ENCODE results near the gene KATNB1. TPM values are rescaled to one million over a fixed set of nuclear protein-coding genes. Genes with fewer than 3 reads are reported as not detected.
A peak's percentile ranks its signal among the peaks of the same experiment; 100 is the strongest.

Gene KATNB1
- polyA plus RNA-seq, 1 of the 3 experiments (the other 2 are of a cell fraction): 43.7 TPM

GRCh38 chr16:57734308-57734924 lies 1.2 kb upstream of the KATNB1 start:
- Histone ChIP-seq H3K27me3 (ENCODE audit: insufficient read depth) (no peaks in the 10 kb centered on the region), H3K4me3 (ENCODE audit: low read depth in 2 of 2, low read length in 1 of 2) (peak overlapping the region; percentile 61 to 77), H3K4me1 (ENCODE audit: control insufficient read depth in 1 of 2, insufficient read depth in 2 of 2, low read depth in 1 of 2, low read length in 1 of 2) (peaks cover 9 to 15% of the 10 kb centered on the region in 2 experiments; a peak in 2 of 4 replicates), H3F3A (replicated peaks; ENCODE audit: insufficient read depth) (peaks cover 5% of the 10 kb centered on the region), H3K27ac (ENCODE audit: low read depth in 2 of 2, low read length in 1 of 2) (peak overlapping the region; percentile 72 to 85), H2AFZ (ENCODE audit: low read depth) (peak overlapping the region; percentile 81; the same call in 1 of the 2 replicates), H3K4me2 (peak overlapping the region; percentile 98), H3K9me2 (no peaks in the 10 kb centered on the region), H3K9ac (peak overlapping the region; percentile 95), H3K36me3 (replicated peaks in 1 of 2; ENCODE audit: control insufficient read depth in 1 of 2, insufficient read depth in 2 of 2, low read length in 1 of 2) (peaks cover 0 to 7% of the 10 kb centered on the region in 2 experiments), H4K20me1 (ENCODE audit: insufficient read depth) (no peaks in the 10 kb centered on the region), H3K79me2 (ENCODE audit: insufficient read depth) (peaks cover 23% of the 10 kb centered on the region; the same call in 1 of the 2 replicates), H3K9me3 (no peaks in the 10 kb centered on the region)
- TF ChIP-seq TEAD4 (IDR thresholded peaks at IDR 0.05; ENCODE audit: borderline replicate concordance, insufficient read depth) (no peak), SIN3A (IDR thresholded peaks at IDR 0.05; ENCODE audit: borderline replicate concordance, low read depth, low read length) (no peak), GATA2 (CRISPR knock-in tag; IDR thresholded peaks at IDR 0.05) (no peak), NRF1 (IDR thresholded peaks at IDR 0.05; ENCODE audit: low read depth, low read length) (no peak), IRF3 (IDR thresholded peaks at IDR 0.05; ENCODE audit: low read depth, low read length) (no peak), RXRA (IDR thresholded peaks at IDR 0.05; ENCODE audit: borderline replicate concordance, low read depth) (no peak), ELF1 (IDR thresholded peaks at IDR 0.05) (no peak)
- TF ChIP-seq, protein P1, sequence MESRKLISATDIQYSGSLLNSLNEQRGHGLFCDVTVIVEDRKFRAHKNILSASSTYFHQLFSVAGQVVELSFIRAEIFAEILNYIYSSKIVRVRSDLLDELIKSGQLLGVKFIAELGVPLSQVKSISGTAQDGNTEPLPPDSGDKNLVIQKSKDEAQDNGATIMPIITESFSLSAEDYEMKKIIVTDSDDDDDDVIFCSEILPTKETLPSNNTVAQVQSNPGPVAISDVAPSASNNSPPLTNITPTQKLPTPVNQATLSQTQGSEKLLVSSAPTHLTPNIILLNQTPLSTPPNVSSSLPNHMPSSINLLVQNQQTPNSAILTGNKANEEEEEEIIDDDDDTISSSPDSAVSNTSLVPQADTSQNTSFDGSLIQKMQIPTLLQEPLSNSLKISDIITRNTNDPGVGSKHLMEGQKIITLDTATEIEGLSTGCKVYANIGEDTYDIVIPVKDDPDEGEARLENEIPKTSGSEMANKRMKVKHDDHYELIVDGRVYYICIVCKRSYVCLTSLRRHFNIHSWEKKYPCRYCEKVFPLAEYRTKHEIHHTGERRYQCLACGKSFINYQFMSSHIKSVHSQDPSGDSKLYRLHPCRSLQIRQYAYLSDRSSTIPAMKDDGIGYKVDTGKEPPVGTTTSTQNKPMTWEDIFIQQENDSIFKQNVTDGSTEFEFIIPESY (IDR thresholded peaks at IDR 0.05; ENCODE audit: borderline replicate concordance, low read depth): no peak
- CTCF ChIA-PET: interaction anchor here (0.9 to 4.0 kb wide), 6 partner anchors 23 to 159 kb away, joined by 3 to 15 read pairs (median 3); no protein-coding TSS in a partner anchor
- POLR2A ChIA-PET: interaction anchor here (0.7 kb wide), 1 partner anchor 20 kb away, joined by 3 read pairs; no protein-coding TSS in a partner anchor
- WGBS (ENCODE audit: low lambda C conversion rate): 53% methylated on average over 17 of the region's 20 CpGs
- no peak for DNase-seq

DNA sequence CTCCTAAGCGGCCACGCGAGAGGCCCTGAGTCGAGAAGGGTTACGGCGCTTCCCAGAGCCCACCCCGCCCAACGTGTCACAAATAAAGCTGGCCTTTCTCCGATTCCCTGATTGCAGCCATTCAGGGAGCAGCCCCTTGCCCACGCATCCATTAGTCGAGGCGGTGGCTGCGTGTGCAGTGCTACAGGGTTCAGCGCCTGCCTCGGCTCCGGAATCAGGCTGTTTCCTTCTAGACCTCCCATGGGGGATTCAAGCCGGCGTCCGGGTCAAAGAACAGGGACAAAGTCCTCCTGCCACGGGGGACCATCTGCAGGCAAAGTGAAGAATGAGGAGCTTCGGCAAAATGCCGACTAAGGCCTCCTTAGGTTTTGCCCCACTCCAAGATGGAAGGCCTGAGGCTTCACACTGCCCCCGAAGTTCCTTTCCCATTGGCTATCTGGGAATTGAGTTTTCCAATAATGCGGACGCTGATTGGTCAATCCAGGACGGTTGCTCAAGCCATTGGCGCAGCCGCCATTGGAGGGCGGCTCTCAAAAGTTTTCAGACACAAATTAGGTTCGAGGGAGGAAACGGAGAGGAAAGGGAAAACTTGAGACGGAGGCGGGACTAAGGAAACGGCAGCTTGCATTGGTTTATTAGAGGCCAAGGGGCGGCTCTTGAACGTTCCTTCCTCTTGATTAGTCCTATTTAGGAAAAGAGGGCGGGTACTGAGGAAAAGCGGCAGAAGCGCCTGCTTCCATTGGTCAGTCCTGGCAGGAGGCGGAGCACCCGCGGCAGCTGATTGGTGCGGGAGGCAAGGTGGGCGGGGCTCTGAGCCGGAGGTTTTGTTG lies 430 bp upstream of the KATNB1 start:
- peak overlapping the region; percentile 95 for H3K9ac ChIP-seq
- peaks cover 9 to 15% of the 10 kb centered on the region in 2 experiments; a peak in 2 of 4 replicates for H3K4me1 ChIP-seq (ENCODE audit: control insufficient read depth in 1 of 2, insufficient read depth in 2 of 2, low read depth in 1 of 2, low read length in 1 of 2)
- peak overlapping the region; percentile 72 to 85 for H3K27ac ChIP-seq (ENCODE audit: low read depth in 2 of 2, low read length in 1 of 2)
- ChIA-PET CTCF (interaction anchor here (0.9 to 4.0 kb wide), 9 partner anchors 23 to 265 kb away, joined by 3 to 16 read pairs (median 3); no protein-coding TSS in a partner anchor), POLR2A (interaction anchor here (0.6 to 1.0 kb wide), 7 partner anchors 9 to 394 kb away, joined by 3 to 6 read pairs (median 3); partner anchors contain the start of gene CFAP20)
- peak; percentile 98 for DNase-seq
- H3K4me3 ChIP-seq (ENCODE audit: low read depth in 2 of 2, low read length in 1 of 2): peak overlapping the region; percentile 61 to 83
- H3K36me3 ChIP-seq (replicated peaks in 1 of 2; ENCODE audit: control insufficient read depth in 1 of 2, insufficient read depth in 2 of 2, low read length in 1 of 2): peaks cover 0 to 7% of the 10 kb centered on the region in 2 experiments
- peaks cover 5% of the 10 kb centered on the region for H3F3A ChIP-seq (replicated peaks; ENCODE audit: insufficient read depth)
- H3K79me2 ChIP-seq (ENCODE audit: insufficient read depth): peaks cover 23% of the 10 kb centered on the region; the same call in 1 of the 2 replicates
- peak overlapping the region; percentile 81; the same call in 1 of the 2 replicates for H2AFZ ChIP-seq (ENCODE audit: low read depth)
- H3K27me3 ChIP-seq (ENCODE audit: insufficient read depth): no peaks in the 10 kb centered on the region
- WGBS (ENCODE audit: low lambda C conversion rate): 1% methylated on average over 28 of the region's 45 CpGs
- peak overlapping the region; percentile 98 for H3K4me2 ChIP-seq
- H4K20me1 ChIP-seq (ENCODE audit: insufficient read depth): no peaks in the 10 kb centered on the region
- no peaks in the 10 kb centered on the region for H3K9me2 ChIP-seq
- H3K9me3 ChIP-seq: no peaks in the 10 kb centered on the region
- TF ChIP-seq TAF1 (IDR thresholded peaks at IDR 0.05; ENCODE audit: borderline replicate concordance, low read depth, low read length) (peak; percentile 52; the same call in 1 of the 2 replicates), NFIC (IDR thresholded peaks at IDR 0.05; ENCODE audit: borderline replicate concordance) (no peak; the same call in 1 of the 2 replicates), POLR2AphosphoS5 (IDR thresholded peaks at IDR 0.05; ENCODE audit: low read depth, low read length) (peak; percentile 81), FOXM1 (IDR thresholded peaks at IDR 0.05; ENCODE audit: low read depth) (peak; percentile 50; the same call in 1 of the 2 replicates), CTCF (IDR thresholded peaks at IDR 0.05) (no peak), FOXJ3 (CRISPR knock-in tag; IDR thresholded peaks at IDR 0.05) (no peak), USF2 (IDR thresholded peaks at IDR 0.05; ENCODE audit: borderline replicate concordance, low read depth, low read length) (no peak), EP300 (IDR thresholded peaks at IDR 0.05; ENCODE audit: borderline replicate concordance in 1 of 2, low read depth in 1 of 2, low read length in 1 of 2) (no peak), YY1 (IDR thresholded peaks at IDR 0.05; ENCODE audit: low read depth) (peak; percentile 99), RCOR1 (IDR thresholded peaks at IDR 0.05; ENCODE audit: low read length) (no peak), RAD21 (IDR thresholded peaks at IDR 0.05; ENCODE audit: low read length) (no peak)
